ENCODE measurements around the gene IL17RE.

GRCh38 chr3:9916346-9916733 is 13.7 kb downstream of the IL17RE start:
- TF ChIP-seq CTCF (conservative IDR thresholded peaks at IDR 0.05; ENCODE audit: low read depth, low read length): no peak
- TF ChIP-seq EZH2phosphoT487 (IDR thresholded peaks at IDR 0.05; ENCODE audit: borderline replicate concordance, low read length): no peak
- TF ChIP-seq EZH2 (IDR thresholded peaks at IDR 0.05; ENCODE audit: low read length, unreplicated experiment): no peak

Data from PC-3 (cell line).